GM21515 (cell line): ENCODE data around the gene PCDHGA8.
"Not testable (repeated sequence)": the region's sequence is repeated elsewhere in the genome, so short reads cannot be mapped to it uniquely, and the experiment has no call there.

Experiments used
- ATAC-seq: cut with Tn5 transposase; IDR thresholded peaks from one replicate; pipeline ENCODE4 v1.9.1; 2021; ENCODE audit not compliant: unreplicated experiment

Gene PCDHGA8

DNA sequence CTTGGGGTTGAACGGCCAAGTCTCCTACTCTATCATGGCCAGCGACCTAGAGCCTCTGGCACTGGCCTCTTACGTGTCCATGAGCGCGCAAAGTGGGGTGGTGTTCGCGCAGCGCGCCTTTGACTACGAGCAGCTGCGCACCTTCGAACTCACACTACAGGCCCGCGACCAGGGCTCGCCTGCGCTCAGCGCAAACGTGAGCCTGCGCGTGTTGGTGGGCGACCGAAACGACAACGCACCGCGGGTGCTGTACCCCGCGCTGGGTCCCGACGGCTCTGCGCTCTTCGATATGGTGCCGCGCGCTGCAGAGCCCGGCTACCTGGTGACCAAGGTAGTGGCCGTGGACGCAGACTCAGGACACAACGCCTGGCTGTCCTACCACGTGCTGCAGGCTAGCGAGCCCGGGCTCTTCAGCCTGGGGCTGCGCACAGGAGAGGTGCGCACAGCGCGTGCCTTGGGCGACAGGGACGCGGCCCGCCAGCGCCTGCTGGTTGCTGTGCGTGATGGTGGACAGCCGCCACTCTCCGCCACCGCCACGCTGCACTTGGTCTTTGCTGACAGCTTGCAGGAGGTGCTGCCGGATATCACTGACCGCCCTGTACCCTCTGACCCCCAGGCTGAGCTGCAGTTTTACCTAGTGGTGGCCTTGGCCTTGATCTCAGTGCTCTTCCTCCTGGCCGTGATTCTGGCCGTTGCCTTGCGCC is 7.3 kb downstream of the PCDHGA8 start:
- ATAC-seq = no peak

GRCh38 chr5:141402553-141403243 is 10.3 kb downstream of the PCDHGA8 start, which contains the start of gene PCDHGA9:
Gene PCDHGA9, plus strand, starts transcription at chr5:141402778. Its CDS starts 175 bp downstream, at chr5:141402953.
- ATAC-seq = no peak

GRCh38 chr5:141403387-141403786 is 11.0 kb downstream of the PCDHGA8 start:
- no peak for ATAC-seq

GRCh38 chr5:141407790-141408505 is 15.5 kb downstream of the PCDHGA8 start, which contains the start of gene PCDHGB6:
Gene PCDHGB6, plus strand, starts transcription at chr5:141408021. Its CDS starts 182 bp downstream, at chr5:141408203.
- peak; percentile 61 for ATAC-seq

GRCh38 chr5:141409598-141410306 is 17.3 kb downstream of the PCDHGA8 start:
- ATAC-seq = no peak

DNA sequence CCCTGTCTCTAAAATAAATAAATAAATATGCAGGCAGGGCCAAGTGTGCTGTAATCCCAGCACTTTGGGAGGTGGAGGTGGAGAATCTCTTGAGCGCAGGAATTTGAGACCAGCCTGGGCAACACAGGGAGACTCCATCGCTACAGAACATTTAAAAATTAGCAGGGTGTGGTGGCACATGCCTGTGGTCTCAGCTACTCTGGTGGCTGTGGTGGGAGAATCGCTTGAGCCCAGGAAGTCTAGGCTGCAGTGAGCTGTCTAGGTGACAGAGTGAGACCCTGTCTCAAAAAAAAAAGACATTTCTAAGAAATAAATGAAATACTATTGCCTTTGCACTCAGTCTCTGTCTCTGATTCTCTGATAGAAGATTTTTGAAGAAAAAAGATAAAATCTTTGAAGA is 19.1 kb downstream of the PCDHGA8 start:
- no peak for ATAC-seq

DNA sequence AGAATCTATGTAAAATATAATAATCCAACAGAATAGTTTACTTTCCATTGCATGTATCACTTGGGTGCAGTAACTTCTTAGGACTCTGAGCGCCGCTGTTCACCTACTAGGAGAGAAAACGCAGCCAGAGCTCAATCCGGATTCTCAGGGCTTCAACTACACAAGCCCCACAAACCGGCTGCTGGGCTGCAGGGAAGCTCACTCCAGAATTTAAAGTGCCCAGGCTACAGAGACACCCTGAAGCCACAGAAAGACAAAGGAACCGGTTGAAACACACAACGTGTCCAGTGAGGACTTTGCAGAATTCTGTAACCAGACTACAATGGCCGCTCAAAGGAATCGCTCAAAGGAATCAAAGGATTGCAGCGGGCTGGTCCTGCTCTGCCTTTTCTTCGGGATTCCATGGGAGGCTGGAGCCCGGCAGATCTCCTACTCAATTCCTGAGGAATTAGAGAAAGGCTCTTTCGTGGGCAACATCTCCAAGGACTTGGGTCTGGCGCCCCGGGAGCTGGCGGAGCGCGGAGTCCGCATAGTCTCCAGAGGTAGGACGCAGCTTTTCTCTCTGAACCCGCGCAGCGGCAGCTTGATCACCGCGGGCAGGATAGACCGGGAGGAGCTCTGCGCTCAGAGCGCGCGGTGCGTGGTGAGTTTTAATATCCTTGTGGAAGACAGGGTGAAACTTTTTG is 20.6 kb downstream of the PCDHGA8 start, which contains the start of gene PCDHGA10:
TSS of gene PCDHGA10 (plus strand) at position 134 of the 686 bp plus-strand sequence. CDS start at position 323, 189 bp downstream.
- peak; percentile 62 for ATAC-seq

DNA sequence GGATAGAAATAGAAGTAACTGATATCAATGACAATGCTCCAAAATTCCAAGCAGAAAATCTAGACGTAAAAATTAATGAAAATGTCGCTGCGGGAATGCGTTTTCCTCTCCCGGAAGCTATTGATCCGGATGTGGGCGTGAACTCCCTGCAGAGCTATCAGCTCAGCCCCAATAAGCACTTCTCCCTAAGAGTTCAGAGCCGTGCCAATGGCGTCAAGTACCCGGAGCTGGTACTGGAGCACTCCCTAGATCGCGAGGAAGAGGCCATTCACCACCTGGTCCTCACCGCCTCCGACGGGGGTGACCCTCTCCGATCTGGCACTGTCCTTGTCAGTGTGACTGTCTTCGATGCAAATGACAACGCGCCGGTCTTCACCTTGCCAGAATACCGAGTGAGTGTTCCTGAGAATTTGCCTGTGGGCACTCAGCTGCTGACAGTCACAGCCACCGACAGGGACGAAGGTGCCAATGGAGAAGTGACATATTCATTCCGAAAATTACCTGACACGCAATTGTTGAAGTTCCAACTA is 21.2 kb downstream of the PCDHGA8 start:
- ATAC-seq = no peak

DNA sequence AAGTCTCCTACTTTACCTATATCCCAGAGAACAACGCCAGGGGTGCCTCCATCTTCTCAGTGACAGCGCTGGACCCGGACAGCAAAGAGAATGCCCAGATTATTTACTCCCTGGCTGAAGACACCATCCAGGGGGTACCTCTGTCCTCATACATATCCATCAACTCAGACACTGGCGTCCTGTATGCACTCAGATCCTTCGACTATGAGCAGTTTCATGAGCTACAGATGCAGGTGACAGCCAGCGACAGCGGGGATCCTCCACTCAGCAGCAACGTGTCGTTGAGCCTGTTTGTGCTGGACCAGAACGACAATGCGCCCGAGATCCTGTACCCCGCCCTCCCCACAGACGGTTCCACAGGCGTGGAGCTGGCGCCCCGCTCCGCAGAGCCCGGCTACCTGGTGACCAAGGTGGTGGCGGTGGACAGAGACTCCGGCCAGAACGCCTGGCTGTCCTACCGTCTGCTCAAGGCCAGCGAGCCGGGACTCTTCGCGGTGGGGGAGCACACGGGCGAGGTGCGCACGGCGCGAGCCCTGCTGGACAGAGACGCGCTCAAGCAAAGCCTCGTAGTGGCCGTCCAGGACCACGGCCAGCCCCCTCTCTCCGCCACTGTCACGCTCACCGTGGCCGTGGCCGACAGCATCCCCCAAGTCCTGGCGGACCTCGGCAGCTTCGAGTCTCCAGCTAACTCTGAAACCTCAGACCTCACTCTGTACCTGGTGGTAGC is 22.3 kb downstream of the PCDHGA8 start:
- not testable (repeated sequence) for ATAC-seq

GRCh38 chr5:141415275-141415618 is 22.8 kb downstream of the PCDHGA8 start:
- ATAC-seq = not testable (repeated sequence)

DNA sequence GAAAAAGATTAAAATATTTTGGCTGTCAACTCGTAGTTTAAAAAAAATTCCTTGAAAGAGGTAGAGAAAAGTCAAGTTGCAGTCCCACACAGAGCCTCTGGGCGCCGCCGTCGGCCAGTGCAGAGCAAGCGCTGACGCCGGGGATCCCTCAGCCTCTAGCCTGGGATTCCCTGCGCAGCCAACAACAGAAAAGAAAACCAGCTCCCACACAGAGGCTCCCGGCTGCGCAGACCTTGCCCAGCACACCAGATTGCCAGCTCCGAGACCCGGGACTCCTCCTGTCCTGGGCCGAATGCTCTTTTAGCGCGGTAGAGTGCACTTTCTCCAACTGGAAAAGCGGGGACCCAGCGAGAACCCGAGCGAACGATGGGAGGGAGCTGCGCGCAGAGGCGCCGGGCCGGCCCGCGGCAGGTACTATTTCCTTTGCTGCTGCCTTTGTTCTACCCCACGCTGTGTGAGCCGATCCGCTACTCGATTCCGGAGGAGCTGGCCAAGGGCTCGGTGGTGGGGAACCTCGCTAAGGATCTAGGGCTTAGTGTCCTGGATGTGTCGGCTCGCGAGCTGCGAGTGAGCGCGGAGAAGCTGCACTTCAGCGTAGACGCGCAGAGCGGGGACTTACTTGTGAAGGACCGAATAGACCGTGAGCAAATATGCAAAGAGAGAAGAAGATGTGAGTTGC is 25.2 kb downstream of the PCDHGA8 start, which contains the start of gene PCDHGB7:
TSS of gene PCDHGB7 (plus strand) at position 184 of the 679 bp plus-strand sequence. CDS start at position 367, 183 bp downstream.
- ATAC-seq = peak; percentile 82

DNA sequence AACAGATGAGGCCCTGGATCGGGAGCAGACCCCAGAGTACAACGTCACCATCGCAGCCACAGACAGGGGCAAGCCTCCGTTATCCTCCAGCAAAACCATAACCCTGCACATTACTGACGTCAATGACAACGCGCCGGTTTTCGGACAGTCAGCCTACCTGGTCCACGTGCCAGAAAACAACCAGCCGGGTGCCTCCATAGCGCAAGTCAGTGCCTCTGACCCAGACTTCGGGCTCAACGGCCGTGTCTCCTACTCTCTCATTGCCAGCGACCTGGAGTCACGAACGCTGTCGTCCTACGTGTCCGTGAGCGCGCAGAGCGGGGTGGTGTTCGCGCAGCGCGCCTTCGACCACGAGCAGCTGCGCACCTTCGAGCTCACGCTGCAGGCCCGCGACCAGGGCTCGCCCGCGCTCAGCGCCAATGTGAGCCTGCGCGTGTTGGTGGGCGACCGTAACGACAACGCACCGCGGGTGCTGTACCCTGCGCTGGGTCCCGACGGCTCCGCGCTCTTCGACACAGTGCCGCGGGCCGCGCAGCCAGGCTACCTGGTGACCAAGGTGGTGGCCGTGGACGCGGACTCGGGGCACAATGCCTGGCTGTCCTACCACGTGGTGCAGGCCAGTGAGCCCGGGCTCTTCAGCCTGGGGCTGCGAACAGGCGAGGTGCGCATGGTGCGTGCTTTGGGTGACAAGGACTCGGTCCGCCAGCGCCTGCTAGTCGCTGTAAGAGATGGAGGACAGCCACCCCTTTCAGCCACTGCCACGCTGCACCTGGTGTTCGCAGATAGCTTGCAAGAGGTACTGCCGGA is 26.8 kb downstream of the PCDHGA8 start:
- ATAC-seq = no peak

DNA sequence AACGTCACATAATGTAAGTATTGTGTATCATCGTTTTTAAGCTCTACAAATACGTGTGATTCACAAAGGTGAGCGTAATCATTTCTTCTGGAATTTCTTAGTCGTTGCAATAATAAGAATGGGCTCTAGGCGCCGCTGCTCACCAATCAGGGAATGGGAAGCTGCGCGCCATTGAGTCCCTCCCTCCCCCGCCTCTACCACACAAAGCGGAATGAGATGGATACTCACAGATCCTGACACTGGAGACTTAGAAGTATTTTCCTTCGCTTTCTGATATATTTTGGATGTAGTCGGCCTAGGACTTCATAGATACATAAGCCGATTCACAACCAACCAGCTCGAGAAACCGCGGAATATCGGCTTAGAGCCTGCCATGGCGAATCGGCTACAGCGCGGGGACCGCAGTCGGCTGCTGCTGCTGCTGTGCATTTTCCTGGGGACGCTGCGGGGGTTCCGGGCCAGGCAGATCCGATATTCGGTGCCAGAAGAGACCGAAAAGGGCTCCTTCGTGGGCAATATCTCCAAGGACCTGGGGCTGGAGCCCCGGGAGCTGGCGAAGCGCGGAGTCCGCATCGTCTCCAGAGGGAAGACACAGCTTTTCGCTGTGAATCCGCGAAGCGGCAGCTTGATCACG is 28.5 kb downstream of the PCDHGA8 start, which contains the start of gene PCDHGA11:
TSS of gene PCDHGA11 (plus strand) at position 197 of the 634 bp plus-strand sequence. CDS start at position 374, 177 bp downstream.
- ATAC-seq = peak; percentile 46

GRCh38 chr5:141421489-141421855 is 29.0 kb downstream of the PCDHGA8 start:
- no peak for ATAC-seq

GRCh38 chr5:141422742-141423291 is 30.4 kb downstream of the PCDHGA8 start:
- ATAC-seq = no peak

- no peak for ATAC-seq
Measured at GRCh38 chr5:141427783-141428426, 35.5 kb downstream of the PCDHGA8 start.
